ENCODE results near the gene KIAA1671. TPM values are rescaled to one million over a fixed set of nuclear protein-coding genes. Genes with fewer than 3 reads are reported as not detected.

KIAA1671 gene
- polyA plus RNA-seq, 3 donors = not detected

DNA sequence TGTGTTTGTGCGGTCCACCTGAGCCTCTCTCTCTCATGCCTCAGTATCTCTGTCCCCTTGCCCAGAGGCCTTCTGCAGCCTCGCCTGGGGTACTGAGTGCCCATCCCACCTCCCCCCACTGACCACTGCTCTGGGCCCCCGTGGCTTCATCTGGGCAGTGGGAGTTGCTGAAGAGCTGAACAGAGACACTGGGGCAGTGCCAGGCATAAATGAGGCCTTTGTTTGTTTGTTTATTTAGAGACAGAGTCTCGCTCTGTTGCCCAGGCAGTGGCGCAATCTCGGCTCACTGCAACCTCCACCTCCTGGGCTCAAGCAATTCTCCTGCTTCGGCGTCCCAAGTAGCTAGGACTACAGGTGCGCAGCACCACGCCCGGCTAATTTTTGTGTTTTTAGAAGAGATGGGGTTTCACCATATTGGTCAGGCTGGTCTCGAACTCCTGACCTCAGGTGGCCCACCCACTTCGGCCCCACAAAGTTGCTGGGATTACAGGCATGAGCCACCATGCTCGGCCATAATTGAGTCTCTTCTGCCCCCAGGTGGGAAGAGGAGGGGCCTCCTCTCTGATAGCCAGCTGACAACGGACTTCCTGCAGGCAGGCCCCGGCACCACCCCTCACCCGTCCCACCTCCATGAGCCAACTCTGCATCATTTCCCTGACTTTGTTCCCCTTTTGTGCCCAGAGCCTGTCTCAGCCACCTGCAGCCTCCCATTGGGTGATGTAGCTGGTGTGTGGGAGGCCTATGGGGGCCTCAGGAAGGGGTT is 256.4 kb downstream of the KIAA1671 start:
- Histone ChIP-seq H3K4me2 (replicated peaks; ENCODE audit: extremely low read depth, low read length, poor library complexity, severe bottlenecking) (no peak overlapping the region), H3K9ac (ENCODE audit: insufficient read depth, low read length, poor library complexity, severe bottlenecking) (no peak overlapping the region), H3K9me3 (replicated peaks in 1 of 2; ENCODE audit: control insufficient read depth in 1 of 2, insufficient read depth in 1 of 2, low read length in 2 of 2) (peaks cover 0 to 4% of the 10 kb centered on the region in 2 donors), H3K79me2 (ENCODE audit: insufficient read depth, low read length) (no peaks in the 10 kb centered on the region), H3K36me3 (replicated peaks in 1 of 2; ENCODE audit: control insufficient read depth in 1 of 2, insufficient read depth in 2 of 2, low read length in 2 of 2) (no peaks in the 10 kb centered on the region), H3K4me3 (replicated peaks in 1 of 3; ENCODE audit: low read depth in 2 of 3, low read length in 3 of 3) (no peak overlapping the region), H3K27ac (ENCODE audit: low read depth in 1 of 2, low read length in 2 of 2) (no peak overlapping the region), H3K27me3 (ENCODE audit: control insufficient read depth in 2 of 2, insufficient read depth in 2 of 2, low read length in 2 of 2) (no peaks in the 10 kb centered on the region), H2AFZ (ENCODE audit: insufficient read depth, low read depth, low read length, poor library complexity, severe bottlenecking) (no peak overlapping the region), H4K20me1 (ENCODE audit: insufficient read depth, low read length) (no peaks in the 10 kb centered on the region), H3K4me1 (ENCODE audit: control insufficient read depth in 1 of 2, insufficient read depth in 2 of 2, low read length in 2 of 2) (no peaks in the 10 kb centered on the region)
- Mint-ChIP-seq H3K4me3 (no peak overlapping the region), H3K4me1 (no peaks in the 10 kb centered on the region), H3K36me3 (no peaks in the 10 kb centered on the region), H3K9me3 (peaks cover 0 to 7% (median 3%) of the 10 kb centered on the region in 7 donors), H3K27ac (no peak overlapping the region), H3K27me3 (ENCODE audit: low read depth in 3 of 3) (peaks cover 0 to 3% (median 2%) of the 10 kb centered on the region in 3 donors)
- WGBS (ENCODE audit: insufficient coverage) = 96% methylated on average over 5 of the region's 17 CpGs
- TF ChIP-seq CTCF (IDR thresholded peaks at IDR 0.05) = no peak
- intact Hi-C loops (cut with micrococcal nuclease) = no loop called here
- DNase-seq = no peak

- TF ChIP-seq CTCF (IDR thresholded peaks at IDR 0.05) = no peak
- peak overlapping the region in 1 of 7 donors; percentile 36 for H3K27ac Mint-ChIP-seq
Measured at GRCh38 chr22:25210793-25211192, 258.3 kb downstream of the KIAA1671 start.

More at GRCh38 chr22:25210793-25211192, 258.3 kb downstream of the KIAA1671 start:
- Histone ChIP-seq H3K27ac (ENCODE audit: low read depth in 1 of 2, low read length in 2 of 2) (no peak overlapping the region), H3K9me3 (replicated peaks in 1 of 2; ENCODE audit: control insufficient read depth in 1 of 2, insufficient read depth in 1 of 2, low read length in 2 of 2) (peaks cover 0 to 4% of the 10 kb centered on the region in 2 donors), H2AFZ (ENCODE audit: insufficient read depth, low read depth, low read length, poor library complexity, severe bottlenecking) (no peak overlapping the region), H3K4me2 (replicated peaks; ENCODE audit: extremely low read depth, low read length, poor library complexity, severe bottlenecking) (no peak overlapping the region), H3K4me3 (replicated peaks in 1 of 3; ENCODE audit: low read depth in 2 of 3, low read length in 3 of 3) (no peak overlapping the region), H3K4me1 (ENCODE audit: control insufficient read depth in 1 of 2, insufficient read depth in 2 of 2, low read length in 2 of 2) (no peaks in the 10 kb centered on the region), H3K79me2 (ENCODE audit: insufficient read depth, low read length) (no peaks in the 10 kb centered on the region), H4K20me1 (ENCODE audit: insufficient read depth, low read length) (no peaks in the 10 kb centered on the region), H3K27me3 (ENCODE audit: control insufficient read depth in 2 of 2, insufficient read depth in 2 of 2, low read length in 2 of 2) (no peaks in the 10 kb centered on the region), H3K9ac (ENCODE audit: insufficient read depth, low read length, poor library complexity, severe bottlenecking) (no peak overlapping the region), H3K36me3 (replicated peaks in 1 of 2; ENCODE audit: control insufficient read depth in 1 of 2, insufficient read depth in 2 of 2, low read length in 2 of 2) (no peaks in the 10 kb centered on the region)
- Mint-ChIP-seq H3K9me3 (peaks cover 0 to 12% (median 3%) of the 10 kb centered on the region in 7 donors), H3K4me3 (no peak overlapping the region), H3K4me1 (no peaks in the 10 kb centered on the region), H3K27me3 (ENCODE audit: low read depth in 3 of 3) (peaks cover 0 to 3% (median 2%) of the 10 kb centered on the region in 3 donors), H3K36me3 (no peaks in the 10 kb centered on the region)
- DNase-seq = no peak
- WGBS (ENCODE audit: insufficient coverage) = 91% methylated on average over 3 of the region's 3 CpGs
- intact Hi-C loops (cut with micrococcal nuclease) = no loop called here

All from CD14-positive monocyte (primary cell).